GM21619 (cell line): ENCODE data around the gene MAP4K4.

Source experiments
- ATAC-seq: cut with Tn5 transposase; IDR thresholded peaks from one replicate; pipeline ENCODE4 v1.9.1; 2021; ENCODE audit not compliant: unreplicated experiment

The MAP4K4 gene

GRCh38 chr2:101697124-101698013 lies at the start of gene MAP4K4:
MAP4K4 (plus strand) TSS chr2:101697707; CDS start chr2:101698081, 374 bp downstream.
- no peak for ATAC-seq

- no peak for ATAC-seq
These were observed 44.0 kb upstream of the MAP4K4 start for GRCh38 chr2:101653469-101653868.

DNA sequence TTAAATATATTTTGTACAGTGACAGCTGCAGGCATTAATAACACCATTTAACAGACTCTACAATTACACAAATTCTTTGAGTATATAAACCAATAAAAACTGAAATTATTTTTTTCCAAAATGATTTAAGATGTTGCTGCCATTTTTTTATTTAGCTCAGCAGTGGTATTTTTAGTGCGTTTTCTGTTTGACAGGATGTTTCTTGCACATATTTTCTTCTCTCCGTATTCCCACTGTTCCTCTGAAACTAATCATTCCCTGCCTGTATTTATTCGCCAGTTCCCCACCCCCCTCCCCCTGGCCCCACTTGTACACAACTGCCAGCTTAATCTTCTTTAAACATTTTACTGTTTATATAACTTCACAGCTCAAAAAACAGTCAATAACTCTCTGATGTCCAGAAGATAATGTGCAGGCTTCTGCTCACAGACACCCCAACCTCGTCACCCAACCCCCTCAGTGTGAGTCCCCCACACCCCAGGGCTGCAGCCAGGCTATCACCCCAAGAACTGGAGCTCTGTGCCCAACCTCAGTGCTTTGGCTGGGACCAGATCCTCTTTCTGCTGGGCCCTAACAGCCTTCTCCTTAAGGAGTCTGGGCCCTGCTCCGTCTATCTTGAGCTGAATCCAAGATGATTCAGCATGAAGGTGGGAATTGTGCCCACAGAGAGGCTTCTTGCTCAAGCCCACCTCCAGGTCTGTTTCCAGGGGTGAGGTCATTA lies 41.6 kb upstream of the MAP4K4 start:
- ATAC-seq = no peak

DNA sequence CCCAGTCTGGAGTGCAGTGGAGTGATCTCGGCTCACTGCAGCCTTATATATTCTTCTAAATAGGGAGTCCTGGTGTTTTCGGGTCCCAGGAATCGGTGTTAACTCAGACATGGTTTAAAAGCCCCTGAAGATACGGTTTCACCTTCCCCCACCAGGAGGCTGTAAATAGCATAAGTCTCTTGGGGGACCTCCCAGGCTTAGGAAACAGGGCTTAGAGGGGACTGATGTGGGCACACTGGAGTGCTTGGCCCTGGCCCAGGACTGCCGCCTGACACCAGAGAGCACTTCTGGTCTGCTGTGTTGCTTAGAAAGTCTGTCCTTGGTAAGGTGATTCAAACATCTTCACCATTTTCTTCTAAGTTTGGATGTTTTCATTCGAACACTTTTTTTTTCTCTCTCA lies 39.7 kb upstream of the MAP4K4 start:
- no peak for ATAC-seq

GRCh38 chr2:101658387-101658786 lies 39.1 kb upstream of the MAP4K4 start:
- ATAC-seq = no peak

DNA sequence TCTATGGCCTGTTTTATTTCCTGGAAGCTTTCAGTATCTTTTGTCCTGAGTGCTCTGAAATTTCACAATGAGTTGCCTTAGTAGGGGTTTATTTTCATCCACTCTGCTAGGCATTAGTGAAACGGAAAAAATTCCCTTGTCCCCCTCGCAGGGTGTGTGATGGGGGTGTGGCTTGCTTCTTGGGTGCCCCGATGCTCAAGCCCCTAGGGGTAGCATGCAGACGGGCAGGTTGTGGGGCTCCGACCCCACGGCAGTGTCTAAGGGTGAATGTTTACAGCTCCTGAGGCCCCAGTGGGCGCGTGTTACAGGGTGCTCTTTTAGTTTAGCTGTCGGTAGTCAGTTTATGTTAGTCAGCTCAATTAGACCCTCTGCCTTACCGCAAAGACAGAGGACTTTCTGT lies 32.2 kb upstream of the MAP4K4 start:
- no peak for ATAC-seq

DNA sequence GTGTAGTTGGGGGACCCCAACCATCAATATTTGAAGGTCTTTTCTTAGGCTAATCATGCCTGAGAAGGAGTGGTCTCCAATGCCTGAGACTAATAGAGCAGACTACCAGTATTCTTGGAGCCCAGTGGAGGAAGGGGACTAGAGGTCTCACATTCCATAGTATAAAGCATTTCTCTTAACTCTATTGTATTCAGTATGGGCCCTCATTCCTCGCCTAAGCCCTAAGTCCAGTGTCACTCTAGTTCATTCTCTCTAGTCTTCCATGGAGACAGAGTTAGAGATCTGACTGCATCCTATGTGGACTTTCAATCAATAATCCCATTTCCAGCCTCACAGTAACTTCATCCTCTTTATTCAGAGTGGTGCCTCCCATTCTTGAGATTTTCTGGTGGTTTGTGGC lies 29.7 kb upstream of the MAP4K4 start:
- ATAC-seq = no peak

DNA sequence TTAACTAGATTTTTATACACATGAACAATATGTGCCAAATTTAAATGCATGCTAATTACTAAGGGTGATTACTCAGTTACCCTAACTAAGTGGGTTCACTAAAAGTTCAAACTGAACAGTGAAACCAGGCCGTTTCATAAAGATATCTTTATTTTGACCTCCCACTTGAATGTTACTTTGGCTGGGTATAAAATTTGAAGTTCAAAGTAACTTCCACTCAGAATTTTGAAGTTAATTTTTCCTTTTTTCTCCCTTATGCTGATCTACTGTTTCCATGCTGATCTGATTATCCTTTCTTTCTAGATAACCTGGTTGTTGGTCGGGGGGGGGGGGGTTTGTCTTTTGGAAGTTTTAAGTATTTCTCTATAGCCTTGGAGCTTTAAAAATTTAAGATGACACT lies 25.5 kb upstream of the MAP4K4 start:
- no peak for ATAC-seq

DNA sequence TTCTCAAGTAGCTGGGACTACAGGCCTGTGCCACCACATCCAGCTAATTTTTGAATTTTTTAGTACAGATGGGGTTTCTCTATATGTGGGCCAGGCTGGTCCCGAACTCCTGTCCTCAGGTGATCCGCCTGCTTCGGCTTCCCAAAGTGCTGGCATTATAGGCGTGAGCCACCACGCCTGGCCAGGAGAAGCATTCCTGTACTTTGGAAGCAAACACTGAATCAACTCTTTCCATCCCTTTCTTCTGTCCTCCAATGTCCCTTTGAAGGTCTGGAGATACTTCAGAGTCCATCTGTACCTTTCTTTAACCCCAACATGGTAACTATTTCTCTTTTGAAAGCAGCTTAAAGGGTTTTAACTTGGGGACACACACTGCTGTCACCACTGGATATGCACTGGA lies 23.6 kb upstream of the MAP4K4 start:
- no peak for ATAC-seq

DNA sequence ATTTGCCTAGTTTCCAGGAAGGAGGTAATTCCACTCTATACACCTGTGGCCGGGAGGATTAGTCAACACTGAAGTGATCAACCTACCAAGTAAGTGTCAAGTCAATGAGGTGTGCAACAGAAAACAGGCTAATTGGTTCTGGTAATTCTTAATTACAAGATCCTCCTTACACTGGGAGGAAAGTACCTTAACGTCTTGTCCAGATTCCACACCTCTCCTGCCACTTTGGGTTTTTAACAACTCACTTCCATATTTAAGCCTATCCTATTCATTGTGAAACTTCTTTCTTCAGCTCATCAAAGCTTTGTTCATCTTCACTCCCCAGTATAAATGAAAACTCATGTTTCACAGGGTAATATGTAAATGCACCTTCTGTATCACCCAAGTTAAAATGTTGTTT lies 22.0 kb upstream of the MAP4K4 start:
- no peak for ATAC-seq

DNA sequence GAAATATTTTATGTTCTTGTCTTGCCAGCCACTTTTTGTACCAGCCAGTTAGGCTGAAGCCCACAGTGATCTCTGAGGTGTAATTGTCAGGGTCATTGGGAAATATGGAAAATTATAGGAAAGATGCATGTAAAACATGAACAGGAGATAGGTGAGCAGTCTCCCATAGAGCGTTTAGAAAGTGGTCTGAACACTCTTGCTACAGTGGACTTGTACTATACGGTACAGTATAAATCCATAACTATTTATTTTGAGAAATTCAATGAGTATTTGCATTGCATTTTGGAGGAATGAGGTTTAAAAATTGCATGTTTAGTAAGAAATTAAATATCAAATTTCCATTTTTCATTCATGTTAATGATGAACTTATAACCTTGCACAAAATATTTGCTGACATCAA lies 20.8 kb upstream of the MAP4K4 start:
- ATAC-seq = no peak

- ATAC-seq = no peak
These were observed 19.8 kb upstream of the MAP4K4 start for GRCh38 chr2:101677658-101678057.

DNA sequence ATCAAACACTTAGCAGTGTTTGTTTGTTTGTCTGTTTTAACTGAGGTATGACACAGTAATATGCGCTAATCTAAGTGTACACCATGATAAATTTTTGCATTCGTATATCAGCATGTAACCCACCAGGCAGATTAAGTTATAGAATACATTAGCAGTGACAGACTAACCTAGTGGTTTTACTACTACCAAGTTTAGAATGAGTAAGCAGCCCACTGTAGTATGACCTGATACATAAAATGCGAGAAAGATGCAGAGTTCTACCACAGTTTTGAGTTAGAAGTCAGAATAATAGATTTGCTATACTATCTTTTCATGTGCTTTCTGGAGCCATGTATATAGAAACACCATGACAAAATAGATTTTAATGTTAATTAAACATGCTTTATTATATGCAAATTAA lies 19.1 kb upstream of the MAP4K4 start:
- ATAC-seq = no peak

DNA sequence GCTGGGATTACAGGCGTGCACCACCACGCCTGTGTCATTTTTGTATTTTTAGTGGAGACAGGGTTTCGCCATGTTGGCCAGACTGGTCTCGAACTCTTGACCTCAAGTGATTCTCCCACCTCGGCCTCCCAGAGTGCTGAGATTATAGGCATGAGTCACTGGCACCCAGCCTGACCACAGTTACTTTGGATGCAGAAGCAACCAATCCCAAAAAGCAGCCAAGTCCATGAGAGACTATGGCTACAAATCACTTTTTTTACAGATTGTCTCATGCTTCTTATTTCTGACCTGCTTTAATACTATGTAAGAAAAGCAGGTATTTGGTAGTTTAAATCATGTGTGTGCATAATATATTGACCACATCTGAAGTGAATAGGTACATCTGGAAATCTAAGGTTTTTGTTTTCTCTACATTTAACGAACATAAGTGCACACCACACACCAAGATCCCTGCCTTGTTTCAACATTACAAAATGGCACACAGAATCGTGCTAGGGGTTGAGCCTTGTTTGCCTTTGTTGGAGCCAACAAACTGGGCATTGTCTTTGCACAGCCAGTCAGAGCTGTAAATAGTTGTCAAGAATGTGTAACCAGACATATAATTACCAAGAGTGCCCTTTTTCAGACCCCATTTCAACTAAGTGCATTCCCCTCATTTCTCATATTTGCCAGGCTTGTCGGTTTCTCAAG lies 18.3 kb upstream of the MAP4K4 start:
- ATAC-seq = no peak

DNA sequence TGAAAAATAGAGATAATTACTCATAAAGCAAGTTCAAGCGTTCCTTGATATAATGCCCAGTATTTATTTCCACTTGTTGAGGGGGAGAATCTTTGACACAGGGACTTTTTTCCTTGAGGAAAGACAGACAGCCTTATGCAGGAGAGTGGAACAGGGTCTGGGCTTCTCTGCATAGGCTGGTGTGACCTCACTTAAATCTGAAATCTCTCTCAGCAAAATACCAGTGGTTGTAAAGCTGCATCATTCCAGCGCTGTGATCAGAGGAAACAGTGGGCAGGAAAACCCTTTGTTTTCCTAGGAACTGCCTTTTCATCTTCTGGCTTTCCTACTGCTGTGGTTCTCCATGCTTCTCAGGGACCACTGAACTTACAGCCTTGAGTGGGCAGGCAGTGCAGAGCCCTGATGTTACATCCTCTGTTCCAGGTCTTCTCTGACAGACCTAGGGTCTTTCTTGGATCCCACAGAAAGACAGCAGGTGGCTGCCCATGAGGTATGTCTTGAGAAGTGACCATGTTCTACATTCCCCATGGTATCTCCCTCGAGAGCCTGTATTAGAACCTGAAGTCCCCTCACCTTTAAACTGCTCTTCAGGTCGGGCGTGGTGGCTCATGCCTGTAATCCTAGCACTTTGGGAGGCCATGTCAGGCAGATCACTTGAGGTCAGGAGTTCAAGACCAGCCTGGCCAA lies 17.6 kb upstream of the MAP4K4 start:
- no peak for ATAC-seq

DNA sequence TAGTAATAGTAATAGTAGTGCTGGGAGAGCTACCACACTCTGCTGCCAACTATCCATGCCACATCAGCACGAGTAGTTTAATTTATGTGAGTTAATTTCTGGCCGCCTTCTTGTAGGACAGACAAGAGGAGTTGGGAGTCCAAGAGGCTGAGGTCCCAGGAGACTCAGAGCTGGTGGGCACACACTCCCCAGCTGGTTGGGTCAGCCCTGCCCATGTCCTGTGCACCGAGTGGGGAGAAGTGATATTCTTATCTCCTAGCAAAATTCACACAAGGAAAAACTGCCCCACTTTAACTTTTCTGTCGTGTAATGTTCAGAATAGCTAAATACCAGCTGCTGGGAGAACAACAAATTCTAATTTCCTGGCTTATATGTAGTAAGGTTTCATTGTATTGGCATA lies 15.2 kb upstream of the MAP4K4 start:
- ATAC-seq = no peak

- no peak for ATAC-seq
These were observed 13.2 kb upstream of the MAP4K4 start for GRCh38 chr2:101684313-101684712.

DNA sequence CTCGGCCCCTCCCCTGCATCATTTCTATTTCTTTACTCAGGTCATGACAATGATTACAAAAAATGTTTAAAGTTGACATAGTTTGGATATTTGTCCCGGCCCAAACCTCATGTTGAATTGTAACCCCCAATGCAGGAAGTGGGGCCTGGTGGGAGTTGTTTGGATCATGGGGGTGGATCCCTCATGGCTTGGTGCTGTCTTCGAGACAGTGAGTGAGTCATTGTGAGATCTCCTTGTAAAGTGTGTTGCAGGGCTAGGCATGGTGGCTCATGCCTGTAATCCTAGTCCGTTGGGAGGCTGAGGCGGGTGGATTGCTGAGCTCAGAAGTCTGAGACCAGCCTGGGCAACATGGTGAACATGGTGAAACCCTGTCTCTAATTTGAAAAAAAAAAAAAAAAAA lies 9.2 kb upstream of the MAP4K4 start:
- no peak for ATAC-seq

DNA sequence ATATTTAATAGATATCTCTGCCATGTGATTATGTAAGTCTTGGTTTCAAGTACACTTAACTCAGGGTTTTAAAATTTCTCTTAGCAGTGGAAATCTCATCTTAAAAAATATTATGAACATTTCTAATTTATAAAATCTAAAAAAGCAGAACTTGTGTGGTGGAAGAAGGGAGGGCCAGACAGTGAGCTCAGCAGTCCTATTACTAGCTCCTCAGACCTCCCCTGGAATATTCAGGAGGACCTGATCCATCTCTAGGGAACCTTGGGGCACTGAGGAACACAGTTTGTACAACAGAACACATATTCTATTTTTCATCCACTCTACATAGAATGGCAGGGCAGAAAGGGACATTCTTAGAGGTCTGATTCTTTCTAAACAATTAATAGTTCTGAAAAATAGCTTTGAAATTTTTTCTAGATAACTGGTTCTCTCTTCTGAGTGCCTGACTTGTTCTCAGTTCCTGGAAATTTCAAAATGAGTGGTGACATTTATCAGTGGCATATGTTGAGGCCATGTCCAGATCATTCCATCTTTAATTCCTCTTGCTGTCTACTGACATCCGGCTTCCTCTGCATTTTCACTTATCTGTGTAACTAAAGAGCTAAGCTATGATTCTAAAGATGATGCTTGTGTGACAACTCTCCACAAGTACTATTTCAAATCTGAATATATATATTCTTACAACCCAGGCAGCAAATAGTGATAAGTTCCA lies 8.2 kb upstream of the MAP4K4 start:
- ATAC-seq = no peak

DNA sequence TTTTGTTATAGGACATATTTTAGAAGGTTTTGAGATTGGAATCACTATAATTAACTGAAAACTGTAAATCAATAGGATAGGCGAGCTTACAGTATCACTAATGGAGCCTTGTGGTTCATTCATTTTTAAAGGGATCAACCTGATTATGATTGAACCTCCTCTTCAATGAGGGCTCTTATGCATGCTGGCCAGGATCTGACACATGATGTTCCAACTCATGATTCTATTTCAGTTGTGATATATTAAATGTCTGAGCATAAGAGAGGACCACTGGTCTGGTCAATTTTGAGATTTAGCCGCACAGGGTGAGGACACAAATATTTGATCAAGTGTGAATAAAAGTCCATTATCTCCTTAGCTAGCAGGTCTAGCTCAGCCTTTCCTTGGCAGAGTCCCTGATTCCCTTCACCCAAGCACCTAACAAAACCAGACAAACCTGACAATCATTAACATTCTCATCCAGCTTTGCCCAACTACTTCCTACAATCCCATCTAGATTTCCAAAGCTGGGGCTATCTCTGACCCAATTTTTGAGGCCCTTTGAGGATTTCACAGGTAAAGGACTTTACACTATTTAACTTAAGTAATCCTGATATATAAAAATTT lies 6.9 kb upstream of the MAP4K4 start:
- ATAC-seq = no peak
